ENCODE measurements around the gene MDGA2.

MDGA2 gene

GRCh38 chr14:47606566-47606965 lies 68.8 kb downstream of the MDGA2 start:
- DNase-seq = no peak

- no peak for DNase-seq
Observed at GRCh38 chr14:47596860-47597259, 78.5 kb downstream of the MDGA2 start.

- no peak for DNase-seq
Observed at GRCh38 chr14:47596232-47596631, 79.2 kb downstream of the MDGA2 start.

GRCh38 chr14:47595552-47595951 lies 79.9 kb downstream of the MDGA2 start:
- no peak for DNase-seq

GRCh38 chr14:47590767-47591495 lies 84.5 kb downstream of the MDGA2 start:
- no peak for DNase-seq

GRCh38 chr14:47585447-47585846 lies 90.0 kb downstream of the MDGA2 start:
- no peak for DNase-seq

GRCh38 chr14:47567273-47567672 lies 108.1 kb downstream of the MDGA2 start:
- DNase-seq = no peak

- no peak for DNase-seq
Observed at GRCh38 chr14:47557894-47558293, 117.5 kb downstream of the MDGA2 start.

GRCh38 chr14:47555333-47555732 lies 120.1 kb downstream of the MDGA2 start:
- no peak for DNase-seq

- no peak for DNase-seq
Observed at GRCh38 chr14:47549886-47550285, 125.5 kb downstream of the MDGA2 start.

- no peak for DNase-seq
Observed at GRCh38 chr14:47543459-47543858, 131.9 kb downstream of the MDGA2 start.

GRCh38 chr14:47541662-47542061 lies 133.7 kb downstream of the MDGA2 start:
- DNase-seq = no peak

GRCh38 chr14:47539031-47539461 lies 136.4 kb downstream of the MDGA2 start:
- DNase-seq = no peak

GRCh38 chr14:47536341-47536740 lies 139.1 kb downstream of the MDGA2 start:
- no peak for DNase-seq

GRCh38 chr14:47526591-47527244 lies 148.7 kb downstream of the MDGA2 start:
- no peak for DNase-seq

GRCh38 chr14:47524524-47524923 lies 150.9 kb downstream of the MDGA2 start:
- no peak for DNase-seq

GRCh38 chr14:47520382-47520781 lies 155.0 kb downstream of the MDGA2 start:
- DNase-seq = no peak

- DNase-seq = no peak
Observed at GRCh38 chr14:47511829-47512228, 163.6 kb downstream of the MDGA2 start.

GRCh38 chr14:47509957-47510356 lies 165.4 kb downstream of the MDGA2 start:
- DNase-seq = no peak

GRCh38 chr14:47507861-47508260 lies 167.5 kb downstream of the MDGA2 start:
- DNase-seq = no peak

- DNase-seq = no peak
Observed at GRCh38 chr14:47500369-47500768, 175.0 kb downstream of the MDGA2 start.

GRCh38 chr14:47490766-47491165 lies 184.6 kb downstream of the MDGA2 start:
- no peak for DNase-seq

- DNase-seq = no peak
Observed at GRCh38 chr14:47490353-47490752, 185.1 kb downstream of the MDGA2 start.

GRCh38 chr14:47485421-47485820 lies 190.0 kb downstream of the MDGA2 start:
- no peak for DNase-seq

- no peak for DNase-seq
Observed at GRCh38 chr14:47483449-47483848, 192.0 kb downstream of the MDGA2 start.

Measured in COR-L47 (cell line).